ENCODE results near the gene EXOC4. TPM values are rescaled to one million over a fixed set of nuclear protein-coding genes. Genes with fewer than 3 reads are reported as not detected.

The EXOC4 gene
- total RNA-seq, 2 experiments from 2014 or later, result 58.0 to 59.9 TPM

DNA sequence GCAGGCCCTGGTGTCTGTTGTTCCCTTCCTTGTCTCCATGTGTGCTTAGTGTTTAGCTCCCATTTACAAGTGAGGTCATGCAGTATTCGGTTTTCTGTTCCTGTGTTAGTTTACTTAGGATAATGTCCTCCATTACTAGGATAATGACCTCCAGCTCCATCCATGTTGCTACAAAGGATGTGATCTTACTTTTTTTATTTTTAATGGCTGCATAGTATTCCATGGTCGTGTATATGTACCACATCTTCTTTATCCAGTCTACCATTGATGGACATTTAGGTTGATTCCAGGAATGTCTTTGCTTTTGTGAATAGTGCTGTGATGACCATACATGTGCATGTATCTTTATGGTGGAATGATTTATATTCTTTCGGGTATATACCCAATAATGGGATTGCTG lies 333.4 kb downstream of the EXOC4 start:
- no peak for TF ChIP-seq CTCF (IDR thresholded peaks at IDR 0.05)
- Mint-ChIP-seq H3K9me3 (no peaks in the 10 kb centered on the region), H3K4me1 (ENCODE audit: low read depth) (no peaks in the 10 kb centered on the region), H3K27me3 (no peaks in the 10 kb centered on the region), H3K36me3 (ENCODE audit: low read depth) (peaks cover 12% of the 10 kb centered on the region), H3K4me3 (no peak overlapping the region), H3K27ac (no peak overlapping the region)
- no peaks in the 10 kb centered on the region for H3K27me3 ChIP-seq (ENCODE audit: control insufficient read depth in 1 of 2, insufficient read depth in 2 of 2, low read length in 2 of 2)
- H3K36me3 ChIP-seq (ENCODE audit: insufficient read depth, low read length), result no peaks in the 10 kb centered on the region
- H3K4me1 ChIP-seq (ENCODE audit: insufficient read depth, low read length), result no peaks in the 10 kb centered on the region
- peaks cover 0 to 7% of the 10 kb centered on the region in 2 experiments for H3K9me3 ChIP-seq (ENCODE audit: control insufficient read depth in 1 of 2, insufficient read depth in 1 of 2, low read length in 2 of 2)
- DNase-seq (no peak), ATAC-seq (ENCODE audit: poor library complexity) (no peak)
- ChIA-PET POLR2A (no interaction called here), CTCF (no interaction called here)
- no peak overlapping the region for H3K4me3 ChIP-seq (ENCODE audit: low read length)
- intact Hi-C loops (cut with DNase I, micrococcal nuclease), result no loop called here
- no peak overlapping the region for H3K27ac ChIP-seq (ENCODE audit: low read depth in 1 of 2, low read length in 2 of 2)

GRCh38 chr7:133587903-133588302 lies 335.0 kb downstream of the EXOC4 start:
- no peaks in the 10 kb centered on the region for H3K4me1 ChIP-seq (ENCODE audit: insufficient read depth, low read length)
- CTCF ChIA-PET, result no interaction called here
- no peak for DNase-seq
- no peak overlapping the region for H3K27ac ChIP-seq (ENCODE audit: low read depth in 1 of 2, low read length in 2 of 2)
- Mint-ChIP-seq H3K9me3 (no peaks in the 10 kb centered on the region), H3K36me3 (ENCODE audit: low read depth) (peaks cover 17% of the 10 kb centered on the region), H3K27me3 (no peaks in the 10 kb centered on the region), H3K27ac (no peak overlapping the region), H3K4me3 (no peak overlapping the region), H3K4me1 (ENCODE audit: low read depth) (no peaks in the 10 kb centered on the region)
- H3K36me3 ChIP-seq (ENCODE audit: insufficient read depth, low read length), result no peaks in the 10 kb centered on the region
- POLR2A ChIA-PET, result no interaction called here
- H3K9me3 ChIP-seq (ENCODE audit: control insufficient read depth in 1 of 2, insufficient read depth in 1 of 2, low read length in 2 of 2), result peaks cover 0 to 7% of the 10 kb centered on the region in 2 experiments
- no peak for ATAC-seq (ENCODE audit: poor library complexity)
- no peak for TF ChIP-seq CTCF (IDR thresholded peaks at IDR 0.05)
- no peaks in the 10 kb centered on the region for H3K27me3 ChIP-seq (ENCODE audit: control insufficient read depth in 1 of 2, insufficient read depth in 2 of 2, low read length in 2 of 2)
- no peak overlapping the region for H3K4me3 ChIP-seq (ENCODE audit: low read length)
- intact Hi-C loops (cut with DNase I, micrococcal nuclease), result no loop called here

- Mint-ChIP-seq H3K9me3 (no peaks in the 10 kb centered on the region), H3K36me3 (ENCODE audit: low read depth) (peaks cover 22% of the 10 kb centered on the region), H3K27me3 (no peaks in the 10 kb centered on the region), H3K27ac (no peak overlapping the region), H3K4me3 (no peak overlapping the region), H3K4me1 (ENCODE audit: low read depth) (no peaks in the 10 kb centered on the region)
- Histone ChIP-seq H3K36me3 (ENCODE audit: insufficient read depth, low read length) (no peaks in the 10 kb centered on the region), H3K9me3 (ENCODE audit: control insufficient read depth in 1 of 2, insufficient read depth in 1 of 2, low read length in 2 of 2) (peaks cover 0 to 5% of the 10 kb centered on the region in 2 experiments), H3K4me3 (ENCODE audit: low read length) (no peak overlapping the region), H3K27ac (ENCODE audit: low read depth in 1 of 2, low read length in 2 of 2) (no peak overlapping the region), H3K4me1 (ENCODE audit: insufficient read depth, low read length) (no peaks in the 10 kb centered on the region), H3K27me3 (ENCODE audit: control insufficient read depth in 1 of 2, insufficient read depth in 2 of 2, low read length in 2 of 2) (no peaks in the 10 kb centered on the region)
- intact Hi-C loops (cut with DNase I, micrococcal nuclease), result no loop called here
- ChIA-PET POLR2A (no interaction called here), CTCF (no interaction called here)
- DNase-seq (no peak), ATAC-seq (ENCODE audit: poor library complexity) (no peak)
- no peak for TF ChIP-seq CTCF (IDR thresholded peaks at IDR 0.05)
These were observed 337.9 kb downstream of the EXOC4 start for GRCh38 chr7:133590795-133591194.
